Prostate gland (tissue), 2 donors: Measurements from ENCODE around the gene PARP8.

Experiments
- POLR2A ChIP-seq: fragments of 450-650 bp; IDR thresholded peaks from one replicate; pipeline ENCODE4 v1.6.1; 2016; ENCODE audit warnings: antibody characterized with exemption, mild to moderate bottlenecking
- POLR2AphosphoS5 ChIP-seq: sonication (generic); formaldehyde crosslinking; IDR thresholded peaks from one replicate; pipeline ENCODE4 v1.6.1; 2017; ENCODE audit warnings: antibody characterized with exemption
- TF ChIP-seq, protein P1 (sequence below), 4 experiments: fragments of 200-600 bp in 2 of 4; fragments of 450-650 bp in 2 of 4; sonication (generic) in 2 of 4; IDR thresholded peaks; 1 replicate in 3 of 4; 2 replicates in 1 of 4; pipeline ENCODE4 v1.5.1; 2016 to 2019; ENCODE audit warnings: antibody characterized with exemption in 4 of 4, mild to moderate bottlenecking in 2 of 4, moderate library complexity in 2 of 4

DNA sequence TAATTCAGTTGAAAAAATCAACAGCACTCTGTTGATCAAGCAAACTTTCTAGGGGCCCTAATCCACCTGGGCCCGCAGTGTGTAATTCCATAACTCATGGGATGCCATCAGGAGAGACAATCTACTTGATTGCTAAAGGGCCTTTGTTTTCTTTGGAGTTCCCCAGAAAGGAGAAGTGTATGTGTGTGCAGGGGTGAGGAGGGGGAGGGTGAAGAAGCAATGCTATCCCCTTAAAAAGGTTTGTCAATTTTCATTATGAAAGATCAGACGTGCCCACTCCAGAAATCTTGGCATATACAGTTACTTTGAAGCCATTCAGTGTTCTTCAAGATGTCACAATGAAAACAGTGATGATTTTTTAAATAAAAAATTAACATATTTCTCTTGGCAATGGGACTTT, 6.2 kb downstream of the PARP8 start:
- TF ChIP-seq, protein P1, sequence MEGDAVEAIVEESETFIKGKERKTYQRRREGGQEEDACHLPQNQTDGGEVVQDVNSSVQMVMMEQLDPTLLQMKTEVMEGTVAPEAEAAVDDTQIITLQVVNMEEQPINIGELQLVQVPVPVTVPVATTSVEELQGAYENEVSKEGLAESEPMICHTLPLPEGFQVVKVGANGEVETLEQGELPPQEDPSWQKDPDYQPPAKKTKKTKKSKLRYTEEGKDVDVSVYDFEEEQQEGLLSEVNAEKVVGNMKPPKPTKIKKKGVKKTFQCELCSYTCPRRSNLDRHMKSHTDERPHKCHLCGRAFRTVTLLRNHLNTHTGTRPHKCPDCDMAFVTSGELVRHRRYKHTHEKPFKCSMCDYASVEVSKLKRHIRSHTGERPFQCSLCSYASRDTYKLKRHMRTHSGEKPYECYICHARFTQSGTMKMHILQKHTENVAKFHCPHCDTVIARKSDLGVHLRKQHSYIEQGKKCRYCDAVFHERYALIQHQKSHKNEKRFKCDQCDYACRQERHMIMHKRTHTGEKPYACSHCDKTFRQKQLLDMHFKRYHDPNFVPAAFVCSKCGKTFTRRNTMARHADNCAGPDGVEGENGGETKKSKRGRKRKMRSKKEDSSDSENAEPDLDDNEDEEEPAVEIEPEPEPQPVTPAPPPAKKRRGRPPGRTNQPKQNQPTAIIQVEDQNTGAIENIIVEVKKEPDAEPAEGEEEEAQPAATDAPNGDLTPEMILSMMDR (IDR thresholded peaks at IDR 0.05): no peak
- TF ChIP-seq POLR2AphosphoS5: no peak
- no peak for TF ChIP-seq POLR2A
